Fibroblast of pulmonary artery (primary cell): ENCODE data around the gene SFTPD.
"Not testable (repeated sequence)": the region's sequence is repeated elsewhere in the genome, so short reads cannot be mapped to it uniquely, and the experiment has no call there.

Source experiments
- DNase-seq: peaks from one replicate; pipeline ENCODE4 v3.0.0-alpha.2; 2010; ENCODE audit warnings: low read depth
- H3K4me3 ChIP-seq: replicated peaks from 2 replicates; pipeline ENCODE4 v1.5.1; 2011; ENCODE audit warnings: low read depth, mild to moderate bottlenecking, control low read depth, low read length, moderate library complexity
- TF ChIP-seq, protein P1 (sequence below): IDR thresholded peaks from 2 replicates; pipeline ENCODE4 v1.5.1; 2011; ENCODE audit warnings: mild to moderate bottlenecking, control low read depth, low read length, inconsistent platforms; ENCODE audit errors: missing control alignments

The SFTPD gene

GRCh38 chr10:79910836-79911235, 38.1 kb downstream of the SFTPD start:
- no peak for DNase-seq
- TF ChIP-seq, protein P1, sequence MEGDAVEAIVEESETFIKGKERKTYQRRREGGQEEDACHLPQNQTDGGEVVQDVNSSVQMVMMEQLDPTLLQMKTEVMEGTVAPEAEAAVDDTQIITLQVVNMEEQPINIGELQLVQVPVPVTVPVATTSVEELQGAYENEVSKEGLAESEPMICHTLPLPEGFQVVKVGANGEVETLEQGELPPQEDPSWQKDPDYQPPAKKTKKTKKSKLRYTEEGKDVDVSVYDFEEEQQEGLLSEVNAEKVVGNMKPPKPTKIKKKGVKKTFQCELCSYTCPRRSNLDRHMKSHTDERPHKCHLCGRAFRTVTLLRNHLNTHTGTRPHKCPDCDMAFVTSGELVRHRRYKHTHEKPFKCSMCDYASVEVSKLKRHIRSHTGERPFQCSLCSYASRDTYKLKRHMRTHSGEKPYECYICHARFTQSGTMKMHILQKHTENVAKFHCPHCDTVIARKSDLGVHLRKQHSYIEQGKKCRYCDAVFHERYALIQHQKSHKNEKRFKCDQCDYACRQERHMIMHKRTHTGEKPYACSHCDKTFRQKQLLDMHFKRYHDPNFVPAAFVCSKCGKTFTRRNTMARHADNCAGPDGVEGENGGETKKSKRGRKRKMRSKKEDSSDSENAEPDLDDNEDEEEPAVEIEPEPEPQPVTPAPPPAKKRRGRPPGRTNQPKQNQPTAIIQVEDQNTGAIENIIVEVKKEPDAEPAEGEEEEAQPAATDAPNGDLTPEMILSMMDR, result no peak

DNA sequence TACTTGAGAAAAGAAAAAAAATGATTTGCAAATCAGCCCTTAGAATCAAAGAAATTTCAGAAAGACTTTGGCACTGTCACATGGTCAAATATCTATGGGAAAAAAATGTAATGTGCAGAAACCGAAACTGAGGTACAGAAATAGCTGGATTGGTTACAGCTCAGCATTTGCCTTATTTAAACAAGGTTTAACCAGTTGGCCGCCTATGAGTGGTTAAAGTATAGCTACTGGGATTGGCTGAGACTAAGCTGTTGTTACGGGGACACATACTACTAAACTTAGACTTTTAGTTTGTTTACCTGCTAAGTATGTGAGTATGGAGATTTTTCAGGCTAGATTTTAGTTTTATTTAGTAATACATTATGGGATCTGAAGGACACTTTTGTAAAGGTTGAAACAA, 38.6 kb downstream of the SFTPD start:
- TF ChIP-seq, protein P1, result no peak
- DNase-seq, result no peak
- H3K4me3 ChIP-seq, result no peak overlapping the region

More at GRCh38 chr10:79910836-79911235, 38.1 kb downstream of the SFTPD start:
- no peak overlapping the region for H3K4me3 ChIP-seq

DNA sequence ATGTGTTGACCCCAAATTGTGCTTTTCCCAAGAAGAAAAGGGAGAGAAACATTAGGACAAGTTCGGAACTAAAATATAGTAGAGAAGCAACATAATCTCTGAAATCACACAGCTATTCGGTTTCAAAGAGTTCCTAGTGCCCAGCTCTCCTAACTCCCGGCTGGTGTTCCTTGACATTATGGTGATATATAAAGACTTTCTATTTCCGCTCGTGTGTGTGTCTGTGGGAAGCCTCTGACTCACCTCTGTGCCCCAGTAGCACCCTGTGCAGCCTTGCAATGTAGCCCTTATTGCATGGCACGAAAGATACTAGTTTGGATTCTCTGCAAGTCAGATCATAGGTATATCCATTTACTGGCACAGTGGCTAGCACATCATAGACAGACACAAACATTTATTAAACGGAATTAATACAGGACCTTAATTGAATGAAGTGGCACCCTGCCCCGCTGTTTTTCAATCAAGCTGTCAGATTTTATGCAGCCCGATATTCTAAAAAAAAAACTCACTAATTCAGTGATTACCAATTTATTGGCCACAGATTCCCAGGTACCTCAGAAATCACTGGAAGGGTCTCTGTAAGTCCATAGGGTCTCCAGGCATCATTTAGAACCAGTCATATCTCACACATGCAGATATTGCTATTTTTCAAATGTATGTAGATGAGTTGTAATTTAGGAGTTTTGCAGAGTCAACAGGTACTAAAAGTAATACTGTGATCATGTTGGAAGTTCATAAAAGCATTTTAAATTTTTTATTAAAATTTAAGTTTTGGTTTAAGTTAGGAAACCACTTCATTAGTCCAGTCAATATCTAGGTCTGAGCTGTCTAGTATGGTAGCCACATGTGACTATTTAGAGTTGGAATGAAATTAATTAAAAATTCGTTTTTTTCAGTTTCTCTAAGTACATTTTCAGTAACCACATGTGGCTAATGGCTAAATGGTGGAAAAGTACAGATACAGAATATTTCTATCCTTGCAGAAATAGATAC, 43.3 kb downstream of the SFTPD start:
- TF ChIP-seq, protein P1, result no peak
- DNase-seq, result peak; percentile 12
- H3K4me3 ChIP-seq, result peak overlapping the region; percentile 71

GRCh38 chr10:79904671-79905321, 44.1 kb downstream of the SFTPD start:
- H3K4me3 ChIP-seq, result peak overlapping the region; percentile 71
- TF ChIP-seq, protein P1, result no peak
- peak; percentile 68 for DNase-seq

GRCh38 chr10:79901571-79901970, 47.3 kb downstream of the SFTPD start:
- H3K4me3 ChIP-seq, DNase-seq: not testable (repeated sequence)

- no peak overlapping the region for H3K4me3 ChIP-seq
- DNase-seq, result no peak
- TF ChIP-seq, protein P1, result no peak
These were observed 50.1 kb downstream of the SFTPD start for GRCh38 chr10:79898597-79899325.

DNA sequence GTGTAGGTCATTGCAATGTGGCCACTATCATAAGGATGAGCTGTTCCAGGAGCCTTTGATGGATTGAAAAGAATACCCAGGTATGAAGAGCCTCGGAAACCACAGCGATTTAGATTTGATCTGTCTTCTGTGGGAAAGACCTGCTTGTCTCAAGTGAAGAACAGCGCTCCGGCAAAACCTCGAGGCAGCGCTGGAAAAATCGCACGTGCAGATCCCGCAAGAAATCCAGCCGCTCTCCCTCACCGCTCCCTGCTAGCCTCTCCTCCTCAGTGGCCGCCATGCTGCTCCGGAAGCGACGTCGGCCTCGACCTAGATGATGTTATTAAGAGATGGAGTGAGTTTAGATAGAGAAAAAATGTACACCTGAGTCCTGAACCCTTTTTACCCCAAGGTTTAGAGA, 56.0 kb downstream of the SFTPD start:
- not testable (repeated sequence) for DNase-seq, H3K4me3 ChIP-seq
